Activated CD8-positive, alpha-beta T cell treated with anti-CD3 and anti-CD28 coated beads for 36 hours (primary cell): ENCODE measurements around the gene IDI1. TPM values are rescaled to one million over a fixed set of nuclear protein-coding genes. Genes with fewer than 3 reads are reported as not detected.

Experiments used
- ATAC-seq: fragments of 200-7000 bp; cut with Tn5 transposase; one replicate; pipeline ENCODE4 v1.10.0; 2021; ENCODE audit warnings: mild to moderate bottlenecking, moderate library complexity
- CTCF ChIA-PET: fragments of 350-600 bp; sonication (Branson Sonifier 250); formaldehyde crosslinking; loops from one replicate; lab custom pipeline; 2021; ENCODE audit warnings: antibody characterized with exemption; lab: Charles Lee
- POLR2A ChIA-PET: fragments of 350-600 bp; sonication (Branson Sonifier 250); formaldehyde crosslinking; loops from one replicate; lab custom pipeline; 2021; ENCODE audit warnings: antibody characterized with exemption; lab: Charles Lee
- DNase-seq: peaks from one replicate; pipeline ENCODE4 v3.0.0-alpha.2; 2020
- H3K27ac Mint-ChIP-seq: one replicate; pipeline ENCODE4 v1.8.0; 2021; ENCODE audit warnings: mild to moderate bottlenecking, mixed read lengths
- H3K27me3 Mint-ChIP-seq: one replicate; pipeline ENCODE4 v1.8.0; 2021; ENCODE audit warnings: mixed read lengths
- H3K36me3 Mint-ChIP-seq: one replicate; pipeline ENCODE4 v1.8.0; 2021; ENCODE audit warnings: low read depth, mixed read lengths
- H3K4me1 Mint-ChIP-seq: one replicate; pipeline ENCODE4 v1.8.0; 2021; ENCODE audit warnings: low read depth, mixed read lengths
- H3K4me3 Mint-ChIP-seq: one replicate; pipeline ENCODE4 v1.8.0; 2021; ENCODE audit warnings: mild to moderate bottlenecking, moderate library complexity, mixed read lengths
- H3K9me3 Mint-ChIP-seq: one replicate; pipeline ENCODE4 v1.8.0; 2021; ENCODE audit warnings: mixed read lengths
- intact Hi-C: fragments of 100-400 bp; cut with micrococcal nuclease; formaldehyde crosslinking; loops from one replicate; pipeline ENCODE4 v1.10.0; 2022
- total RNA-seq, 2 experiments: library from RNA; stranded (reverse); gene quantifications; one replicate each; pipeline ENCODE4 v1.2.3, GENCODE V29; 2021
- TF ChIP-seq, protein P1 (sequence below): fragments of 200-600 bp; IDR thresholded peaks from one replicate; pipeline ENCODE4 v1.8.0; 2022; ENCODE audit warnings: antibody characterized with exemption, mild to moderate bottlenecking

IDI1 gene
- total RNA-seq, 2 experiments from 2014 or later, result 67.7 to 69.5 TPM

DNA sequence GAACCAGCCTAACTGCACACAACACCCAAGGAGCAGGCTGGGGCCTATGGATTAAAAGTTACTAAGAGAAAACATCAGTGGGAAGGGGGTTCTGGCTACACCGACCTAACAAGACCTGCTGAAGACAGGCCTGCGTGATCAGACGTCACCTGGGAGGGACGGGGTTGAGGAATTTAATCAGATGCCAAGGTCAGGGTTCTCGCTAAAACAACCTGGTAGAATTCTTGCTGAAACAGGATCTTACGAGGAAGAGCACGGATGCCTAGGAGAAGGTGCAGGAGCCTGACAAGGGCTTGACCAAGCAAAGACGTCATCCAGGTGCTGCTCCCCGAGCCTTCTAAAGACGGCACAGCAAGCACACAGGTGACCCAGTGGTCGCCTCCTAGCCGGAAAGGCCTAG lies 24.8 kb downstream of the IDI1 start:
- CTCF ChIA-PET, result no interaction called here
- Mint-ChIP-seq H3K4me3 (no peak overlapping the region), H3K36me3 (peaks cover 35% of the 10 kb centered on the region), H3K27ac (no peak overlapping the region), H3K9me3 (no peaks in the 10 kb centered on the region), H3K27me3 (no peaks in the 10 kb centered on the region), H3K4me1 (no peaks in the 10 kb centered on the region)
- intact Hi-C loops, result no loop called here
- TF ChIP-seq, protein P1, sequence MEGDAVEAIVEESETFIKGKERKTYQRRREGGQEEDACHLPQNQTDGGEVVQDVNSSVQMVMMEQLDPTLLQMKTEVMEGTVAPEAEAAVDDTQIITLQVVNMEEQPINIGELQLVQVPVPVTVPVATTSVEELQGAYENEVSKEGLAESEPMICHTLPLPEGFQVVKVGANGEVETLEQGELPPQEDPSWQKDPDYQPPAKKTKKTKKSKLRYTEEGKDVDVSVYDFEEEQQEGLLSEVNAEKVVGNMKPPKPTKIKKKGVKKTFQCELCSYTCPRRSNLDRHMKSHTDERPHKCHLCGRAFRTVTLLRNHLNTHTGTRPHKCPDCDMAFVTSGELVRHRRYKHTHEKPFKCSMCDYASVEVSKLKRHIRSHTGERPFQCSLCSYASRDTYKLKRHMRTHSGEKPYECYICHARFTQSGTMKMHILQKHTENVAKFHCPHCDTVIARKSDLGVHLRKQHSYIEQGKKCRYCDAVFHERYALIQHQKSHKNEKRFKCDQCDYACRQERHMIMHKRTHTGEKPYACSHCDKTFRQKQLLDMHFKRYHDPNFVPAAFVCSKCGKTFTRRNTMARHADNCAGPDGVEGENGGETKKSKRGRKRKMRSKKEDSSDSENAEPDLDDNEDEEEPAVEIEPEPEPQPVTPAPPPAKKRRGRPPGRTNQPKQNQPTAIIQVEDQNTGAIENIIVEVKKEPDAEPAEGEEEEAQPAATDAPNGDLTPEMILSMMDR, result no peak
- no peak for DNase-seq
- POLR2A ChIA-PET, result no interaction called here
- ATAC-seq, result no peak

DNA sequence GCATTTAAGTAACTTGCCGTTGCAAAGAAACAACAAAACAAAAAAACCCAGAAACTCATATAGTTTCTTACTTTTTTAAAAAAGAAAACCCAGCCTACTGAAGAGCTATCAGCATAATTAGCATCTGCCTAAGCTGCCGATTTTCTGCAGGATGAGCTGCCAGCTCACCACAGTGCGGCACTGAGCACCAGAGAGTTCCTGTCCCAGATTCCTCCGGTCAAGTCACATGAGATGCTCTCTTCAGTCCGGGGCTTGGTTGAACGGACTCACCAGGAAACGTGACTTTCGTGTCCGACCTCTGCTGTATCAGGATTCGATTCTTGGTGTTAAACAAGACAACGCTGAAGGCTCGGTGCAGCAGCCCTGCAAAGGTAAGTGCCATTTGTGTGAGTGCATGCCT lies 26.5 kb downstream of the IDI1 start:
- ChIA-PET CTCF (interaction anchor here (0.7 kb wide), 1 partner anchor 57 kb away, joined by 3 read pairs; no protein-coding TSS in a partner anchor), POLR2A (no interaction called here)
- intact Hi-C loops, result no loop called here
- TF ChIP-seq, protein P1, result no peak
- Mint-ChIP-seq H3K9me3 (no peaks in the 10 kb centered on the region), H3K27ac (no peak overlapping the region), H3K27me3 (no peaks in the 10 kb centered on the region), H3K36me3 (peaks cover 44% of the 10 kb centered on the region), H3K4me1 (no peaks in the 10 kb centered on the region), H3K4me3 (no peak overlapping the region)
- DNase-seq, result no peak
- ATAC-seq, result no peak

DNA sequence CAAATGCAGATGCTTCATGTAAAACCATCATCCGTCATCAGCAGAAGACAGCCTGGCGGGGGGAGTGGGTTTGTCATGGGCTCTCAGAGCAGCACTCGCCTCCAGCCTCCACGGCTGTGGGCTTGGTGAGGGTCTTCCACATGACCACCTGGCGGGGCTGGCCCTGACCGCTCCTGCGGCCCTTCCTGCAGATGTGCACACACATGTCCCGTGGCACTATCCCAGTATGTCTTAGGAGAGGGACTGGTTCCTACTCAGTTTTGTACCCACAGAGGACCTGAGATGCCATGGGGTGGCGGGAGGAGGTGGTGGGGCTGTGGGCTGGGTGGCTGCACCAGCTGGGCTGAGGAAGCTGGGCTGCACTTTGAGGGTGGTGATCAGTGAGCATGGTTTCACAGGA lies 28.0 kb downstream of the IDI1 start:
- POLR2A ChIA-PET, result interaction anchor here (0.9 to 1.9 kb wide), 3 partner anchors 15 to 20 kb away, joined by 3 to 4 read pairs (median 3); no protein-coding TSS in a partner anchor
- Mint-ChIP-seq H3K9me3 (no peaks in the 10 kb centered on the region), H3K4me1 (no peaks in the 10 kb centered on the region), H3K27ac (no peak overlapping the region), H3K36me3 (peaks cover 54% of the 10 kb centered on the region), H3K4me3 (no peak overlapping the region), H3K27me3 (no peaks in the 10 kb centered on the region)
- DNase-seq (no peak), ATAC-seq (no peak)
- CTCF ChIA-PET, result no interaction called here
- TF ChIP-seq, protein P1, result no peak
- intact Hi-C loops, result no loop called here

DNA sequence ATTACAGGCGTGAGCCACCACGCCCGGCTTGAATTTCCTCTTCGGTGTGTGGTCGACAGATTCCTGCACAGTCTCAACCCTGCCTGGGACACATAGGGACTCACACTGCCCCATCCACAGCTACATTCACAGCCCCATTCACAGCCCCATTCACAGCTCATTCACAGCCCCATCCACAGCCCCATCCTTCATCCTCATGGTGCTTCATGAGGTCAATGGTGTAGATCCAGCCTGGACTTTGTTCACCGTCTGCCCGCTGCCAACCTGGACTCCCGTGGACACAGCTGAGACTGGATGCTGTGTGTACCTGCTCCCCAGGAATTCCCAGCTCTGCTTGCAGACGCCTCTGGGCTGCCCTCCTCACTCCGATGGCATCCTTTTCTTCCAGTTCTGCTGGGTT lies 28.5 kb downstream of the IDI1 start:
- ChIA-PET POLR2A (interaction anchor here (1.9 kb wide), 2 partner anchors 17 kb away, joined by 4 to 9 read pairs; no protein-coding TSS in a partner anchor), CTCF (no interaction called here)
- H3K27ac Mint-ChIP-seq, result no peak overlapping the region
- DNase-seq (no peak), ATAC-seq (no peak)
- no peaks in the 10 kb centered on the region for H3K9me3 Mint-ChIP-seq
- intact Hi-C loops, result no loop called here
- H3K27me3 Mint-ChIP-seq, result no peaks in the 10 kb centered on the region
- TF ChIP-seq, protein P1, result no peak
- no peak overlapping the region for H3K4me3 Mint-ChIP-seq
- H3K4me1 Mint-ChIP-seq, result no peaks in the 10 kb centered on the region
- H3K36me3 Mint-ChIP-seq, result peaks cover 55% of the 10 kb centered on the region

DNA sequence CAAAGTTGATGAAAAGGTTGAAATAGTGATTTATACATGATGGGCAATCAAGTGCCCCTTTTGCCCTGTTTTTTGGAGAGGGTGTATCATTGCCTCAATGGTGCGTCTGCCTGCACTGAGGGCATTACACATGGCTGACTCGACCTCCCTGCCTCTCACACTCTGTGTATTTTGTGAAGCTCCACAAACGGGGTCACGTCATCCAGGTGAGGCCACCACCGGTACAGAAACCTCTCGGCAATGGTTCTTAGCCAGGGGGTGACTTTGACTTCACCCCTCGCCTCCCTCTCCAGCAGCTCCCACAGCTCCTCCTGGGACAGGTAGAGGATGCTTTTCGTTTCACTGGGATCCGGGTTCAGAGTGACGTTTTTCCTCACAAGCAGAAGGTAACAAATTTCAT lies 29.6 kb downstream of the IDI1 start:
- POLR2A ChIA-PET, result interaction anchor here (0.9 to 1.9 kb wide), 3 partner anchors 10 to 16 kb away, joined by 3 to 9 read pairs (median 3); no protein-coding TSS in a partner anchor
- Mint-ChIP-seq H3K27me3 (no peaks in the 10 kb centered on the region), H3K4me3 (no peak overlapping the region), H3K27ac (peak overlapping the region; percentile 65), H3K9me3 (no peaks in the 10 kb centered on the region), H3K36me3 (peaks cover 56% of the 10 kb centered on the region), H3K4me1 (no peaks in the 10 kb centered on the region)
- intact Hi-C loops, result no loop called here
- ATAC-seq (no peak), DNase-seq (no peak)
- CTCF ChIA-PET, result no interaction called here
- TF ChIP-seq, protein P1, result no peak
